HG03097 (cell line): ENCODE measurements around the gene CFAP74.

ENCODE experiments used
- ATAC-seq: cut with Tn5 transposase; IDR thresholded peaks from one replicate; pipeline ENCODE4 v1.9.1; 2021; ENCODE audit not compliant: unreplicated experiment, low FRiP score

CFAP74 gene

DNA sequence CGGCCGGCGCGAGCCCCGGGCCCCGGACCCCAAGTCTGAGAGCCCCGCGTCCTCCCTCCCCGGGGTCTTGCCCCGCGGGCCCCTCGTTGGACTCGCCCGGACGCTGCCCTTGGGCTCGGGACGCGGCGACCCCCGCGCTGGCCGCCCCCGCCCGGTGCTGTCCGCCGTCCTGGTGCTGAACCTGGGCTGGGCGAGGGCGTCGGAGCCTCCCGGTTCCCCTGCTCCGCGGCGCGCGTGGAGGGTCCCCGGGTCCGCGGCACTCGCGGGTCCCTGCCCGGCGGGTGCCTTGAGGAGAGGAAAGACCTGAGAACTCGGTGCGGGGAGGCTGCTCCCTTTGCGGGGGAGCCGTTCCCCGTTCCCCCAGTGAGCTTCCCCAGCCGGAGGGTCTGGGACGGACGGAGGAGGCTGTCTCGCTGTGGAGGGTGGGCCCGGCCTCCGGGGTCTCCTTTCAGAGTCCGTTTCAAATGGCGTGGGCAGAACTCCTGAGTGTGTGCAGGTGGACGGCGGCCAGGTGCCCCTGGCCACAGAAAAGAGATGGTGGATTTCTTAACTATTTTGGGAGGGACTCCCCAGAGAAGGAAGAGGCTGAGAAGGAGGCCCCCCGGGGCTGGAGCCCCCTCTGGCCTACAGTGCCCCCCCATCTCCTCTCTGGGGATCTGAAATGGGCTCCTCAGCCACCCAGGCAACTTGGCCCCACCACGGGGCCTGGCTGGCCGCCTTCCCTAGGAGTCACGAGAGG is 16.2 kb upstream of the CFAP74 start:
- no peak for ATAC-seq

DNA sequence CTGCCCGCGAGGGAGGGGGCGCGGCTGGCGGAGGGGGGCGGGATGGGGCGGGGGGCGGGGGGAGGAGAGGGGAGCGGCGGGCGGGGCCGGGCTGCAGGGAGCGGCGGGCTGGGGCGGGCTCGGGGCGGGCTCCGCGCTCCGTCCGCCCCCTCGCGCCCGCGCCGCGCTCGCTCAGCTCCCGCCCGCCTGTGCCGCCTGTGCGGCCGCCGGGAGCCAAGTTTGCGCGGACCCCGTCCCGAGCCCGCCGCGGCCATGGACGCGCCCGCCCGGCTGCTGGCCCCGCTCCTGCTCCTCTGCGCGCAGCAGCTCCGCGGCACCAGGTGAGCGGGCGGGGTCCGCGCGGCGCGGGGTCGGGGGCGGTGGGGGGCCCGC is 15.6 kb upstream of the CFAP74 start, which contains the start of gene GABRD:
Gene GABRD, plus strand, starts transcription at position 174 of the 372 bp plus-strand sequence. Its CDS starts 79 bp downstream, at position 253.
- ATAC-seq = no peak

DNA sequence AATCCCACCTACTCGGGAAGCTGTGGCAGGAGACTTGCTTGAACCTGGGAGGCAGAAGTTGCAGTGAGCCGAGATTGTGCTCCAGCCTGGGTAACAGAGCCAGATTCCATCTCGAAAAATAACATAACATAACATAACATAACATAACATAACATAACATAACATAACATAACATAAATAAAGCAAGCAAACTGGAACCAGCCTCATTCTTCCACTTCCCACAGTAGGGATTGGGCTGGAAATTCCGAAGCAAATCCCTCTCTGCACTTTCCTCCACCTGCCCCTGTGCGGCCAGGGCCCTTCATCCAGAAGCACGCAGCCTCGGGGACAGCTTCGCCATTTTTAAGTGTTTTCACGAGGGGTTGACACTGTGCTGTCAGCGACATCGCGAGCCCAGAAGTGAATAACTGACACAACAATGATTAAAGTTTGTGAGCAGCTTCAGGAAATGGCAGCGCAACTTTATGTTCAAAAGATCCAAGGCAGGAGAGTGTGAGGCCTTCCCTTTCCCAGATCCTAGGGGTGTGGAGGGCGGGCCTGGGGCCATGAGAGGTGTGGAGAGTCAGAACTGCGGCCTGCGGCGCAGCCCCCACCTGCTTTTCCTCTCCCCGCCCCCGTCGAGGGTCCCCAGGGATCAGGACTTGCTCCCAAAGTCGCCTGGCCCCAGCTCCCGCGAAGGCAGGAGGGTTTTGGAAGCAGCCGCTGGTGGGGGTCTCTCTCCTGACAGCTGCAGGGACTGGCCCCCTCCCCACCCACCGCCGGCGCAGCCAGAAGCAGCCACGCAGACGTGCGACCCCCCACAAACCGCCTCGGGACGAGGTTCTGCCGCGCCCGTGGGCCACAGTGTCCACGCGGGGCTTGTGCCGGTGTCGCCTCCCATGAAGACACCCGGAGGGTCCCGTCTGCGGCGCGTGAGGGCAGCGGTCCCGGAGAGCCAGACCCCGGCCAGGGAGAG is 14.9 kb upstream of the CFAP74 start:
- ATAC-seq = no peak

DNA sequence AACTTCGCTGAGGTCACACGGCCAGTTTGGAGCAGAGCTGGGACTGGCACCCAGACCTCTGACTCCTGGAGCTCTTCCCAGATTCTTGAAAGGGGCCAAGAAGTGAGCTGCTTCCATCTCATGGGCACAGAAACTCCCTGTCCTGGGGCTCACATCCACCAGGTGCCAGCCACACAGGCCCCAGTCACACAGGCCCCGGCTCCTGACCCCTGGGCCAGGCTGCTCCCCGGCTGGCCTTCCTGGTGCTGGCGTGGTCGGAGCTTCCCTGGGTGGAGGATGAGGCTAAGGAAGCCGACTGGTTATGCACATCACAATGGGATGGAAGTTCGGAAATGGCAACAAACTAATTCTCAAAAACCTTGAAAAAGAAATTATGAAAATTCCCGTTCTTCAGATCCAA is 12.5 kb upstream of the CFAP74 start:
- no peak for ATAC-seq

DNA sequence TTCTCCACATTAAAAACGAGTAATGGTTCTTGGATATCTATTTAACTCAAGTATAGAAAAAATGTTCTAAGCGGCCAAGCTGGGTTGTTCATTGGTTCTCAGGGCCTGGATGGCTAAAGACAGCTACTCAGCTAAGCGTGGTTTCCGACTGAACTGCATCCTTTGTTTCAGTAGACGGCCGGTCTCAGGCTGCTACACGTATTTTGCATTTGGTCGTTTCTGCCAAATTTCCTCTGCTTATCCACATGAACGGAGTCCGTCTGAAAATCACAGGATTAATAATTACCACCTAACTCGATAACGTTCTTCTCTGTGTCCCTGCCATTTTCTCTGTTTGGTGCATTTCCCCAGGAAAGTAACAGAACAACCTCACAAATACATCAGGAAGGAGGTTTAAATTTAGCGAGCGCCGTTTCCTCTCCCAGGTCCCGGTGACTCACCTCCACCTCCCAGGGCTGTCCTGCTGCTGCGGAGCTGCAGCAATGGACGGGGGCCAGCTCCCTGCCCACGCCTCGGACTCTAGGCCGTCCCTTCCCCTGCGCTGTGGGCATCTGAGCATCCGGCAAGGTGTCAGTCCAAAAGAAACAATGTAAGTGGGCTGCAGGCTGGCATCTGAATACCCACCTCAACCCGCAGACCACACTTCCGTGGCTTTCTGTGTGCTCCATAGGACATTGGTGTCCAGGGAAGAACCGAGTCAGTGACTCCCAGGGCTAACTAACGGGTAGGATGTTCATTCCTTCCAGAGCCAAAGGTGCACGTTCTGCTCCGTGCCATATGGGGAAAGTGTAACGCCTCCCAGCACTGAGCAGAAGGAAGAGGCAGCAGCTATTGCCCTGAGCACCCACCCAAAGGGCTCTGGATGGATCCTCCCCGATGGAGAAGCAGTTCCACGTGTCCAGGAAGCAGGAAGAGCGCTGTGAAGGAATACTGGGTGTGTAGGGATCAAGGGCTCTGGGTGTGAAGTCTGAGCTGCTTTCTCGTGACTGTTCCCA is 11.5 kb upstream of the CFAP74 start:
- ATAC-seq = no peak

DNA sequence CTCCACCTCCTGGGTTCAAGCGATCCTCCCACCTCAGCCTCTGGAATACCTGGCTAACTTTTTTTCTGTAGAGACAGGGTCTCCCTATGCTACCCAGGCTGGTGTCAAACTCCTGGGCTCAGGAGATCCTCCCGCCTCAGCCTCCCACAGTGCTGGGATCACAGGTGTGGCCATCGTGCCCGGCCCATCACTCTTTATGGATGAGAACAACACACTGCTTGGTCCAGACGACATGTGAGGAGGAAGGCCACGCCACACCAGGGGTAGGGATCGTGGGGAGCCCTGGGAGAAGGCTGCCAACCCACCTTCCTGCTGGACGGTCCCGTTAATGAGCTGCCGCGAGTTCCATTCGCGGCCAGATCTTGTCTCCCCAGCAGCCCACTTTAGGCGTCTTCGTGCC is 10.6 kb upstream of the CFAP74 start:
- ATAC-seq = no peak

DNA sequence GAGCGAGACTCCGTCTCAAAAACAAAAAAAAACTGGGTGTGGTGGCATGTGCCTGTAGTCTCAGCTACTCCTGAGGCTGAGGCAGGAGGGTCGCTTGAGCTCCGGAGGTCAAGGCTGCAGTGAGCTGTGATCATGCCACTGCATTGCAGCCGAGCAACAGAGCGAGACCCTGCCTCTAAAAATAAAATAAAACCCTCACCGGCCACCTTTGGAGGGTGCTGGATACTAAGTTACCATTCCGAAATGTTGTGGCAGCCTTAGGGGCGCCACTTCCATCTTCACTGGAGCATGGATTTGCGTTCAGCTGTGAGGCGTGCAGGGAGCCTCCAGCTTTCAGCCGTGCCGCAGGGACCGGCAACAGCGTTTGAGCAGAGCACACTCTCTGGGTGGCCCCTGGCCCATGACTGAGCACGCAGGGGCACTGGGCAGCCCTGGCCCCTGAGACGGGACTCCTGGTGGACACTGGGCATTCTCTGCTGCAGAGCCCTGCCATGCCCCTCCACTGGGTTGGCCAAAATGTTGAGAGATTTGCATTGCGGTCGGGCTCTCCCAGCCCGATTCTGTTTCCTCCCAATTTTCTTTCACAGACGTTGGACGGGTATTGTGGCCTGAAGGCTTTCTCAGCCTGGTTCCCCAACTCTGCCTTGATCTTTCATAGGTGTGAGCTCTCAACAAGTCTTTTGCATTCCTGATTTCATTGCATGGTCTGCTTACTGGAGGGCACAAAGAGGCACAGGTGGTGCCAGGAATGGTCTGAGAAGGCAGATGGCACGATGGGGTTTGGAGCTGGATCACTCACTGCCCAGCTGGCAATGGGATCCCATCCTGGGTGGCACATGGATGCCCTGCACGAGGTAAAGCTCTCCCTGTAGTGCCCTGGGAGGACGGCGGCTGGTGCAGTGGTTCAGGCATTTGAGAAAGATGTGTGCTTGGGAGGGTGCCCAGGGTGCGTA is 5.8 kb upstream of the CFAP74 start:
- no peak for ATAC-seq

DNA sequence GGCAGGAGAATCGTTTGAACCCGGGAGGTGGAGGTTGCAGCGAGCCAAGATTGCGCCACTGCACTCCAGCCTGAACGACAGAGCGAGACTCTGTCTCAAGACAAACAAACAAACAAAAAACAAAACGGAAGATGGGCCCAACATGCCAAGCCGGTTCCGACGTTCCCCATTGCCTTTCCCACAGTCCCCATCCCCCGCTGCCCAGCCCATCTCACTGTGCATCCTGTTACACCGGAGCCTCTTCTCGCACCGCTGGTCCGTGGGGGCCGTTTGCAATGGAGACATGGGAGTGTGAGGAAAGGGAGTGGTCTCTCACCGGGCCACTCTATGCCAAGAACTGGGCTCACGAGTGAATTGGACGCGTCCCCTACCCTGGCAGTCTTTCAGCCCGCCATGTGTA is 1.3 kb upstream of the CFAP74 start:
- ATAC-seq = no peak

DNA sequence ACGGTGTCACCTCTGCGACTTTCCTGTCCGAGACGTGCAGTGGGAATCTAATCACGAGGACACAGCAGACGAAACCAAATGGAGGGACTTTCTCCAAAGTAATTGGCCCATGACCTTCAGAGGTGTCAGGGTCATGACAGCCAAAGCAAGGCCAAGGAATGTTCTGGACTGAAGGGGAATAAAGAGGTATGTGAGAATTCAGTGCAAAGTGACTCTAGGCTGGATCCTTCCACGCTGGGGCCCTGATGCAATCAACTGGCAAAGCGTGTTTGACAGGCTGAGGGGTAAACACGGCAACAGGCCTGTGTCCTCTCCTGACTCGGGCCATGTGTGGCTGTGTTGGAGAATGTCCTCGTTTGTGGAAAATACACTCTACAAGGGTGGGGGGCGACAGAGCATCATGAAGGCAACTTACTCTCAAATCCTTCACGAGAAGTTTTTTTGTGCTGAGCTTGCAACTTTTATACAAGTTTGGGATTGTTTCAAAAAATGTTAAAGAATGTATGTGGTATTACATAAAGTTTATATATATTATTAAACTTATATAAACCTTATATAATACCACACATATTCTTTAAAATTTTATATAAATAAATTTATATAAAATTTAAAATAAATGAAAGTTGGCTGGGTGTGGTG is 1.7 kb downstream of the CFAP74 start:
- ATAC-seq = no peak

DNA sequence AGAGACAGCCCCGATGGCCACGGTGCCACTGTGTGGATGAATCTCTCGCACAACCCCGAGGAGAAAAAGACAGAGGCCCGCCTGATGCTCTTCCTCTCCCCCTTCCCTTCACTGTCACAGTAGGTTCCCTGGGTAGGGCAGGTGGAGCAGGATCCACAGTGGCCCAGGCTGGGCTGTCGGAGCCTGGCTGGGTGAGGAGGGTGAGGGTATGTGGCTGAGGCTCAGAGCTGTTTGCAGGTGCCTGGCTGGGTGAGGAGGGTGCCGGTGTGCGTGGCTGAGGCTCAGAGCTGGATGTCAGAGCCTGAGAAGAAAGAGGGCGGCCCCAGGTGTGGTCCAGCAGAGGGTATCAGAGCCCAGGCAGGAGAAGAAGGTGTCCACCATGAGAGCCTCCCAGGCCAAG is 2.7 kb downstream of the CFAP74 start:
- no peak for ATAC-seq

DNA sequence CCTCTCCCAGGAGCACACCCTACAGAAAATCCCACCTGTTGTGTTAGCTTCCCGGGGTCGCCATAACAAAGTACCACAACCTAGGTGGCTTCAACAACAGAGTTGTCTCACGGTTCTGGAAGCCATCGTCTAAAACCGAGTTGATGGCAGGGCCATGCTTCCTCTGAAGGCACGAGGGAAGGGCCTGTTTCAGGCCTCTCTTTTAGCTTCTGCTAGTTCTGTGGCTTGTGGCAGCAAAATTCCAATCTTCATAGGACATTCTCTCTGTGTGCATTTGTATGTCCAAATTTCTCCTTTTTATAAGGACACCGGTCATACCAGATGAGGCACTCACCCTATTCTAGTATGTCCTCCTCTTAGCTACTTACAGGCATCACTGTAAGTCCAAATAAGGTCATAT is 3.2 kb downstream of the CFAP74 start:
- ATAC-seq = no peak

DNA sequence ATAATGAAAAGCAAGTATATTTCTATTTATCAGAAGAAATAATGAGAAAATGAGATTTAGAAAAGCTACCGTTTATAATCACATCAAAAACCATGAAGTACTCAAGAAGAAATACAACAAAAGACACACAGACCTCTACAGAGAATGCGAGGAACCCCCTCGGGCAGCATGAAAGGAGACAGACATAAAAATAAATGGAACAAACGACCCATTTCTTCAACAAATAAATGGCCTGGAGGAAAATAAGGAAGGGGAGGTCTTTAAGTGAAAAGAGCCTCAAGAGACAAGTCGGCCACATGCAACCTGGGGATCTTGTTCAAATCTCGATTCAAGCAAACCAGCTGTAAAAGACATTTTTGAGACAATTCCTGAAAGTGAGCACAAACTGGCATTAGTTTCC is 6.0 kb downstream of the CFAP74 start:
- ATAC-seq = no peak

DNA sequence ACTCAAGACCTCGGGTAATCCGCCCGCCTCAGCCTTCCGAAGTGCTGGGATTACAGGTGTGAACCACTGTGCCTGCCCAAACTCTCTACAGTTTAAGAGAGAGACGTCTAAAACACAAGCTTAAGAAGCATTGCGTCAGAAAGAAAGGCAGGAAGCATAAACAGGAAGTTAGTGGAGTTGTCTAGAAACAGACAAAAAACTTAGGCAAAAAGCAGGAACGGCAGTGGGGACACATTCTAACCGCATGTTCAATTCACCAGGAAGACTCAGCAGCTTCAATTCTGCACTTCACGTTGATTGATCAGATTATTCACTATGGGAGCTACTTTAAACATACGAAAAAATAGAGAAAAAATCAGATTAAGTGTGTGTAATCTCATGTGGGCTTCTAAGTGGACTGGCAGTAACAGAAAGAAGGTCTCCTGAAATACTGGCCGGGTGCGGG is 7.4 kb downstream of the CFAP74 start:
- ATAC-seq = no peak

DNA sequence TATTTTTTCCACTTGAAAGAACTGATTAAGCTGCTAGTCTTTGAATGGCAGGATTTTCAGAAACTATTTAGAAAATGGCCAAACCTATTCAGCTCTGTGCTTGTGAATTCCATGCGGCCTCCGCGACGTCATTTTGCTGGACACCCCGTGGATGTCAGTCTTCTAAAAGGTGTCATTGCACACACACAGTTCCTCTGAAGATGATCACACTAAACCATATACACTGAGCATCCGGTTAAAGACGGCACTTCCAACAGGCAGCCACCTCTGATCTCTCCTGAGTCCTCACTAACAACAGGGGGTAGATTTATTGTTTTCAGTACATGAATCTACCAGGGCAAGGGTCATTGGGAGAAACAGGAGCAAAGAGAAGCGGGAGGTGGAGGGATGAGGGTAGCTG is 9.1 kb downstream of the CFAP74 start:
- ATAC-seq = no peak

DNA sequence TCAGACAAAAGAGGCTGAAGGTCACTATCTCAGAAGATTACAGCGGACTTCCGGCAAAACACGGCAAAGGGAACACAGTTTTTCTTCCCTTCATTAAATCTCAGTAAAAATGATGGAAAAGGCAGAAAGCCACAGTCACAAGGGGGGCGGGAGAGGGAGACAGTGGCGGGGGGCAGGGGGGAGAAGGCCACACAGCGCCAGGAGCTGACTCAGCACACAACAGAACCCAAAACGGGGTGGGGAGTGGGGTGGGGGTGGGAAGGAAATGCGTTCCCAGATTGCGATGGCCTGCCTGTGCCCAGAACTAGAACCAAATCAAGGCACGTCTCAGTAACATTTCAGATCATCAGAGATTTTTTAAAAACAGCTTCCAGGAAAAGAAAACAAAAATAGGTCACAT is 13.4 kb downstream of the CFAP74 start:
- no peak for ATAC-seq

DNA sequence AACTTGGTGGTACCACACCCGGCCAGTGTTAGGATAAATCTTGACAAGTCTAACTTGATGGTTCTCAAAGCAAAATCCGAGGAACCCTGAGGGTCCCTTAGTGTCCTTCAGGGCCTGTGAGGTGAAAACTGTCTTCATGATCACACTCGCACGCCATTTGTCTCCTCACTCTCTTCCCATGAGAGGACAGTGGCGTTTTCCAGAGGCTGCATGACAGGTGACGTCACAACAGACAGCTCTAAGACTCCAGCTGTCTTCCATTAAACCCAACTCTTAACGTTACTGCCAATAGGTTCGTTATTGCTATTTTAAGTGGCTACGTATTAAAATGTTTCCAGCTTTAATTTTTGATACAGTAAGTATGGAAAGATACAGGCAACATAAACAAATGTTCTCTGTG is 13.8 kb downstream of the CFAP74 start:
- no peak for ATAC-seq

DNA sequence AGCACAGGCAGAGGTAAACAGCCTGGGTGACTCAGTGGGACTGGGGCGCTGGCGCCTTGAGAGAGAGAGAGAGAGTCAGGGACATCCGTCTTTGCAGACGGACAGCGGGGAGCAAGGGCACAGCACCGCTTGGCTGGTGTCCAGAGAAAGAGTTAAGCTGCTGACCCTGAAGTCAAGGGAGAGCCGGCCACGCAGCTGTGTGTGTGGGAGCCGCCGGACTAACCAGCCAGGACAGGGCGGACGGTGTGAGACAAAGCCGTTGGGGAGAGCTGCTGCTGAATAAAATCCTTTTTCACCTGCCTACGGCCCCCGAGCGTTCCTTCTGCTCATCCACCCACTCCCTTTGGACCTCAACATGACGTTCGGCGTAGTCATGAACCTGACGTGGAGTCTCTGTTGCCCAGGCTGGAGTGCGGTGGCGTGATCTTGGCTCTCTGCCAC is 14.5 kb downstream of the CFAP74 start:
- no peak for ATAC-seq

DNA sequence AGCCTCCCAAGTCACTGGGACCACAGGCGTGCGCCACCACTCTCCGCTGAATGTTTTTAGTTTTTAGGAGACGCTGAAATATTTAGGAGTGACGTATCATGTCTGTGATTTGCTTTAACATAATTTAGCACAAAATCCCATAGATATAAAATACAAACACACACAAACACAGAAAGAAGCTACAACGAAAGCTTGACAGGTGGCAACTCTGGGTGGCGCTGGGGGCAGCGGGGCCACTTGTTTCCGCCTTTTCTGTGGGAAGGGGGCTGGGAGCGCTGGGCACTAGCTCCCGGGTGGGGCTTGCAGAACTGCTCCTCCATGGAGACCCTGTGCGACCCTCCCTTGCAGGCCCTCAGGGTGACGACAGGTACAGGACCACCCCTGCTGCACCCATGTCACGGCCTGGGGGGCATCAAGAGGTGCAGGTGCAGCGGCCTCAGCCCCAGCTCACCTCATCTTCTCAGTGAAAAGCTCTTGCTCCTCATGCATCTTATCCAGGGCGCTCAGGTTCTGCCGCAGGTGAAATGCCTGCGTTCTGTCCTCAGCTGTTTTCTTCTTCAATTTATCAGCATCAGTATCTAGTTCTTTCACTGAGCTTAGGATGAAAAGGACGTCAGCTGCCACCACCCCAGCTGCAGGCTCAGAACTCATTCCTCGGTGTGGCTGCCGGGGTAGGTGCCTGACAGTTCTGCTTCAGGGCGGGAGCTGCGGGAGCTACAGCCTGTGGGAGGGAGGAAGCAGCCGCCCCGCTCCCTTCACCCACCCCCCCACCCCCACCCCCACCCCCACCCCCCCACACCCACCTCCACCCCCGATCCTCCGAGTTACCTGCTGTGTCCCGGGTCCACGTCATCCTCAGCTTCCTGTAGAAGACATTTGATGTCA is 15.3 kb downstream of the CFAP74 start:
- no peak for ATAC-seq
